HG03025 (cell line): ENCODE data around the gene DLG2.

ENCODE experiments used
- ATAC-seq: cut with Tn5 transposase; IDR thresholded peaks from one replicate; pipeline ENCODE4 v1.9.1; 2021; ENCODE audit warnings: mild to moderate bottlenecking, moderate library complexity; ENCODE audit not compliant: unreplicated experiment, low FRiP score

The DLG2 gene

GRCh38 chr11:84260862-84261261 lies 1366.3 kb downstream of the DLG2 start:
- ATAC-seq = no peak

- ATAC-seq = no peak
Observed at GRCh38 chr11:84256618-84257017, 1370.5 kb downstream of the DLG2 start.

- ATAC-seq = no peak
Observed at GRCh38 chr11:84255483-84255882, 1371.7 kb downstream of the DLG2 start.

GRCh38 chr11:84250834-84251613 lies 1376.1 kb downstream of the DLG2 start:
- ATAC-seq = no peak

- peak; percentile 93 for ATAC-seq
Observed at GRCh38 chr11:84249344-84250135, 1377.6 kb downstream of the DLG2 start.

- no peak for ATAC-seq
Observed at GRCh38 chr11:84247926-84248325, 1379.2 kb downstream of the DLG2 start.

- no peak for ATAC-seq
Observed at GRCh38 chr11:84247129-84247528, 1380.0 kb downstream of the DLG2 start.

GRCh38 chr11:84243629-84244263 lies 1383.4 kb downstream of the DLG2 start:
- ATAC-seq = peak; percentile 81

- ATAC-seq = no peak
Observed at GRCh38 chr11:84241343-84242131, 1385.6 kb downstream of the DLG2 start.

- ATAC-seq = no peak
Observed at GRCh38 chr11:84240847-84241246, 1386.3 kb downstream of the DLG2 start.

GRCh38 chr11:84236436-84236835 lies 1390.7 kb downstream of the DLG2 start:
- no peak for ATAC-seq

- no peak for ATAC-seq
Observed at GRCh38 chr11:84234462-84235202, 1392.5 kb downstream of the DLG2 start.

- ATAC-seq = no peak
Observed at GRCh38 chr11:84234011-84234410, 1393.1 kb downstream of the DLG2 start.

- ATAC-seq = no peak
Observed at GRCh38 chr11:84232511-84232910, 1394.6 kb downstream of the DLG2 start.

- ATAC-seq = no peak
Observed at GRCh38 chr11:84230402-84230801, 1396.7 kb downstream of the DLG2 start.

GRCh38 chr11:84227970-84228665 lies 1399.0 kb downstream of the DLG2 start:
- ATAC-seq = no peak

- no peak for ATAC-seq
Observed at GRCh38 chr11:84224042-84224441, 1403.1 kb downstream of the DLG2 start.

- no peak for ATAC-seq
Observed at GRCh38 chr11:84218318-84218717, 1408.8 kb downstream of the DLG2 start.

GRCh38 chr11:84215672-84216071 lies 1411.5 kb downstream of the DLG2 start:
- ATAC-seq = no peak
